Daoy (cell line): ENCODE measurements around the gene UBE2F. TPM values are rescaled to one million over a fixed set of nuclear protein-coding genes. Genes with fewer than 3 reads are reported as not detected.

Source experiments
- DNase-seq: peaks from one replicate; pipeline ENCODE4 v3.0.0-alpha.2; 2015; ENCODE audit warnings: low read depth
- total RNA-seq: library from RNA; depleted of rRNA; stranded (reverse); fragments of >200 nt; shearing (Covaris generic); gene quantifications from 2 replicates; pipeline ENCODE4 v1.2.3, GENCODE V29; 2014; rRNA removed

UBE2F gene
- total RNA-seq, 1 experiment from 2014 or later: 73.9 TPM

DNA sequence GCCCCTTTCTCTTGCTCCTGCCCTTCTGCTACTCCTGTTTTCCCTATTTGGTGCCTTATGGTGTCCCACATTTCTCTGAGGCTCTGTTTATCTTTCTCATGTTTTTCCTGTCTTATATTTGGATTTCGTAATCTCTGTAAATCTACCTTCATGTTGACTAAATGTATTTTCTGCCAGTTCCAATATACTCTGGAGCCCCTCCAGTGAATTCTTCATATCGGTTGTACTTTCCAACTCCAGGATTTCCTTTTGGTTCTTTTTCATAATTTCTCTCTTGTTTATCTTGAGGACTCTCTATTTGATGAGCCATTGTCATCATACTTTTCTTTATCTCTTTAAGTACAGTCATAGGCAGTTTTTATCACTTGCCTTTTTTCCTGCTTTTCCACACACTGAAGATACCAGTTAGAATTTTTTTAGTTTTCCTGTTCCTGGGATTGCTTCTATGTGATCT lies 113.1 kb downstream of the UBE2F start:
- no peak for DNase-seq

DNA sequence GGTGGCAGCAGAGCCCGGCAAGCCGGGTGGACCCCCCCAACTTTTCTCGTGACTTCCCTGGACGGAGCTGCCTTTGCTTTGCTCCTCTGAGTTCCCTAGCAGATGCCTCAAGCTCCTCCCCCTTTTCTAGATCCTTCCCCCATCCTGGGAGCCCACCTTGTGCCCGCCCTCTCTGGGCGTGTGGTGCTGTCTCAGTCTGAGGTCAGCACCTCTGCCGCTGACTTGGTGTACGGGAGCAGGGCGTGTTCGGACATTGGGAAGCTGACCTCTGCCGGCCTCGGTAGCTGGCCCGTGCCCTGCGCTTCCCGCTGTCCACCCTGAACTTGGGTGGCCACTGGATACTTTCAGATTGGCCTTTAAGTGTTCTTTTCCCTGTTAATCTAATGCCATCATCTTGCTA lies 113.7 kb downstream of the UBE2F start:
- no peak for DNase-seq

DNA sequence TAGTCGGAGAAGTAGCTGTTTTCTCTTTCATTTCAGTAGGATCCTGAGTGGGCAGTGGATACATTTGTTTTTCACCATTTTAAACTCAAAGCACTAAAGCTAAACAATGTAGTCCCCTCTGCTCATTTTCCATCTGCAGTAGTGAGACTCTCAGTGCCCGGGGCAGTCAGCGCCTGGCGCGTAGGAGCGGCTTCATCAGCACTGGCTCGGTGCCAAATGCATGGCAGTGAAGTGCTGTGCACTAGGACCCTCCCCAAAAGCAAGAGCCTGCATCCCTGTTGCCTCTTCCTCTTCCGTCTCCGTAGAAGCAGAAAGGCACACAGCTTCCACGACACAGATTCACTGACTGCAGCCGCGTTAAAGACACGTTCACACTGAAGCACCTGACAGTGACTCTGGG lies 114.3 kb downstream of the UBE2F start:
- no peak for DNase-seq

DNA sequence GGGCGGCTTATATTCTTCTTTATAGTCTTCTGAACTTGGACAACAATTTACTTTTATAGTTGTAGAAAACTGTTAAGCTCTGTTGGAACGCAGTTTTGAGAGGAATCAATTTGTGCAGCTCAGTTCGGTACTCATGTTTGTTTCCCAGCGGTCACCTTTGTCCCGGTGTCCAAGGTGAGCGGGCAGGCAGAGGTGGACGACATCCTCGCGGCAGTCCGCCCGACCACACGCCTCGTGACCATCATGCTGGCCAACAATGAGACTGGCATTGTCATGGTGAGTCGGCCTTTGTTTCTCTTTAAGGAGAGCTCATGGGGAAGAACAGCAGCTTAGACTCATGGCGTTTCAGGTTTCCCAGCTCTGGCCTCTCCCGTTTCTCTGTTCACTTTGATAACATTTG lies 114.7 kb downstream of the UBE2F start:
- DNase-seq: no peak

DNA sequence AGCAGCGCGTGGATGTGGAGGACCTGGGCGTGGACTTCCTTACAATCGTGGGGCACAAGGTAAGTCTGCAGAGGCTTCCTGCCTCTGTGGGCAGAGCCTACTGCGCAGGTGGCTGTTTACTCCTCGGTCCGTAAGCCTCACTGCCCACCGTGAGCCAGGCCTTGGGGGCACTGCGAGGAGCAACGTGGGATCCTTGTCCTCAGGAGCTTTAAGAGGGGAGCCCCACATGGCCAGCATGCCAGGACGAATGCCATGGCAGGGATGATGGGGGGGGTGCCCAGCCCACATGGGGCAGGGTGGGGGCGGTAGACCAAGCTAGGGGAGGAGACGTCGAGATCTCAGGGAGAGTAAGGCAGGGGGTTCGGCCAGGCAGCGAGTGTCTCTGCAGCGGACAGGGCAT lies 115.3 kb downstream of the UBE2F start:
- DNase-seq: no peak

DNA sequence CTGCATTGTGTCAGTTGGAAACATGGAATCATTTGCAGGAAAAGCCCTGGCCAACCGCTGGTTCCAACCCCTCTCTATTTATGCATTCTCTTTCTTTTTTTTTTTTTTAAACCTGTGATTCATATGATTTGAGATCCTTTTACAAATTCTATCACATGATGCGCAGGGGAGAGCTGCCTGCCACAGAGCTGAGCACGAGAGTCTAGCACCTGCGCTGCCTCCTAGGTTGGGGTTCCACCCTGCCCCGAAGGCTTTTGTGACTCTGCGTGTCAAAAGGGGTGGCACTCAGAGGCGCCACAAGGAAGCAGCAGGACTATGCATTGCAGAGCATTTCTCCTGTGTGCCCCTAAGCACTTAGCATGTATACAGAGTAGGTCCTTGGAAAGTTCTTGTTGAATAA lies 116.0 kb downstream of the UBE2F start:
- no peak for DNase-seq

DNA sequence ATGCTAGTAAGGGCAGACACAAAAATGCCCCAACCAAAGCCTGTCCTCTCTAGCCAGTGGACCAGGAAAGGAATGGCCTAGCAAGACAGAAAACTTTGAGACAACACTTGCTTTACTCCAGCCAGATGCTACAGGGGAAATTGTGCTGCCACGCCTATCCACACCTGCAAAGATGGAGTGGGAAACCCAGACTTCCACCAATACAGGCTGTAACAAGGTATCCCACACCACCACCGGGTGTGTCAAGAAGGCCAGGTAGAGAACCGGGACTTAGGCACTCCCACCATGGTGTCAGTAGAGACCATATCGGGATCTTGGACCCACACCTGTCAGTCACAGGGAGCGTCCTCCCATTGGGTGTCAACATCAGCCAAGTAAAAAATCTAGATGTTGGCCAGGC lies 117.1 kb downstream of the UBE2F start:
- DNase-seq: no peak

DNA sequence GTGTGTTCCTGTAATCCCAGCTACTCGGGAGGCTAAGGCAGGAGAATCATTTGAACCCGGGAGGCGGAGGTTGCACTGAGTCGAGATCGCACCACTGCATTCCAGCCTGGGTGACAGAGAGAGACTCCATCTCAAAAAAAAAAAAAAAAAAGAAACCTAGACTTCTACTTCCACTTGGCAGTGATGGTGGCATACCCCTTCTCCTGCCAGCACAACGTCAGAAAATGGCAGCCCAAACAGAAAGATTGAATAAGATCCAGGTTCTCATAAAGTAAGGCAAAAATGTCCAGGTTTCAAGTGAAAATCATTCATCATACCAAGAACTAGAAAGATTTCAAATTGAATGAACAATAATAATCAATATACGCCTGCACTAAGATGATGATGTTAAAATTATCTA lies 117.9 kb downstream of the UBE2F start:
- no peak for DNase-seq

DNA sequence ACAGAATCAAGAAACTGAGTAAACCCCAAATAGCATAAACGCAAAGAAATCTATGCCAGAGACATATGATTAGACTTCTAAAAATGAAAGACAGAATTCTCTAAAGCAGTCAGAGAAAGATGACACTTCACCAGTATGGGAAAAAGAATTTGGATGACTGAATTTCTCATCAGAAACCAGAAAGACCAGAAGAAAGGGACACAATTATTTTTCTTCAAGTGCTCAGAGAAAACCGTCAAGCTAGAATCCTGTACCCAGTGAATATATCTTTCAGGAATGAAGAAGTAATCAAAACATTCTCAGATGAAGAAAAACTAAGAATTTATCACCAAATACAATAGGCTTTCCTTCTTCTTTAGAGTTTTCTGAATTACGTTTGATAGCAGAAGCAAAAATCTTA lies 119.1 kb downstream of the UBE2F start:
- DNase-seq: no peak

DNA sequence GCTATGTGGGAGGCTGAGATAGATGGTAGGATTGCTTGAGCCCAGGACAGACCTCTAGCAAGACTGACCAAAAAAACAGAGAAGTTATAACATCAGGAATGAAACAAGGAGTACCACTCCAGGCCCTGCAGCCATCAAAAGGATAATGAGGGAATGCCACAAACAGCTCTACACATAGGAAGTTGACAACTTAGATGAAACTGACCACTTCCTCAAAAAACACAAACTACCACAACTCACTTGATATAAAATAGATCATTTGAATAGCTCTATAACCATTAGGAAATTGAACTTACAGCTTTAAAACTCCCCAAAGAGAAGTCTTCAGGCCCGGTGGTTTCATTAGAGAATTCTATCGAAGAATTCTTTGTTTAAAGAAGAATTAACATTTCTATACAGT lies 120.4 kb downstream of the UBE2F start:
- no peak for DNase-seq

DNA sequence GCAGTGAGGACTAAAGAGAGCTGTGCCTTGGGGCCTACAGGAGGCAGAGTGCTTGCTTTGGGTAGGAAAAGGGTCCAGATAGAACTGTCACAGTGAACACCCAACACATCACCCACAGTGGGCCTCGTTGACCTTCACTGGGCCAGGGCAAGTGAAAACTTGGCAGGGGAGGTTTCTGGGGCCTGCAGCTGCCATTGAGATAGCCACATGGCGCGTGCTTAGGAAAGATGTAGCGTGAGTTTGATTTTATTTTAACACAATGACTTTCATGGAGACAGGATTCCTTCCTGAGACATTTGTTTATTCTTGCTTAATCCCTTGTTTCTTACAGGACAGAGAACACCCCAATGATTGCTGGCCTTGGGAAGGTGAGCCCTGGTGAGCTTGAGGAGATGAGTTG lies 124.1 kb downstream of the UBE2F start:
- no peak for DNase-seq

DNA sequence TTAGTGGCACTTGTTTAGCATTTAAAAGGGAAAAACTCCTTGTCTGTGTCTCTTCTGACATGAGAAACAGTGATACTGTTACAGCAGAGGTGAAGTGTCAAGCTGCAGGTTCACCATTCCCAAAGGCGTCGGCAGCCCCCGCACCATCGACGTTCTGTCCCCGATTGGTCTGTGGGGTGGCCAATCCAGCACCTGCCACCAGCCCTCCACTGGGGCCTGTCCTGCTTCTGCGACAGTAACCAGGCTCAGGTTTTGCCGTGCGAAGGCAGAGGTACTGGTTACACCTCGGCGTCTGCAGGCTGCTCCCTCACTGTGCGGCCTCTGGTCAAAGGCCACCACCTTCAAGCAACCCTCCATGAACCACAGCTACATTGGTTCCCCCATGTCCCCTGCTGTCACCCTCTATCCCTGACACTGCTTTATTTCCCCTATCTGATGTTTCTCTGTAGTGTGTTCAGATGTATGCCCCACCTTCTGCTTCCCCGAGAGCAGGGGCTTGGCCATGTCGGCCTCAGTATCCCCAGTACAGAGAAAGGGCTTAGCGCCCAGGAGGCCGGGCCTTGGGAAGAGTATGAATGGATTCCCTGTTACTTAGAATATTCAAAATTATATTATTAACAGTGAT lies 124.7 kb downstream of the UBE2F start:
- no peak for DNase-seq

Other genes with a start within 250 kb of the UBE2F start
- 0.06 and 0.30 TPM in 2 replicates for gene RBM44, start 168.2 kb upstream of the UBE2F start, total RNA-seq
- gene RAMP1, start 107.4 kb upstream of the UBE2F start, total RNA-seq: 12.9 and 13.4 TPM in 2 replicates
- gene SCLY, start 94.0 kb downstream of the UBE2F start, total RNA-seq: 19.1 and 29.7 TPM in 2 replicates
- 0.40 and 0.54 TPM in 2 replicates for gene ESPNL, start 133.3 kb downstream of the UBE2F start, total RNA-seq
- gene KLHL30, start 171.7 kb downstream of the UBE2F start, total RNA-seq: 0.17 TPM in 1 of 2 replicates, not detected in the other
- gene ERFE, start 192.0 kb downstream of the UBE2F start, total RNA-seq: 3.6 and 6.8 TPM in 2 replicates
- gene ILKAP, start 236.7 kb downstream of the UBE2F start, total RNA-seq: 27.9 and 29.5 TPM in 2 replicates